HCT116 (cell line): ENCODE measurements around the gene C1QB. TPM values are rescaled to one million over a fixed set of nuclear protein-coding genes. Genes with fewer than 3 reads are reported as not detected.

ENCODE experiments used
- ATAC-seq: fragments of 200-7000 bp; cut with Tn5 transposase; 2 replicates; pipeline ENCODE4 v1.9.1; 2020; ENCODE audit warnings: mild to moderate bottlenecking, moderate library complexity
- BruUV-seq: library from RNA; stranded (reverse); fragments of 400-500 nt; replicated peaks from 2 replicates; lab custom pipeline; 2021; lab: Mats Ljungman, UMichigan
- CTCF ChIA-PET: fragments of 300-600 bp; sonication (Branson Sonifier 250); formaldehyde crosslinking; loops from one replicate; lab custom pipeline; 2021; ENCODE audit warnings: antibody characterized with exemption; lab: Charles Lee
- POLR2A ChIA-PET: fragments of 300-600, 350-600 bp; sonication (Branson Sonifier 250); formaldehyde crosslinking; loops from one replicate; lab custom pipeline; 2021; ENCODE audit warnings: antibody characterized with exemption; lab: Charles Lee
- RAD21 ChIA-PET, 2 experiments: fragments of 300-600 bp; sonication (Branson Sonifier 250); formaldehyde crosslinking; loops; one replicate each; lab custom pipeline; 2023; ENCODE audit warnings: low total read pairs in 2 of 2; ENCODE audit not compliant: uncharacterized antibody in 2 of 2, unreplicated experiment in 2 of 2, low non-redundant PET in 1 of 2; lab: Charles Lee
- DNase-seq: peaks from one replicate; pipeline ENCODE4 v3.0.0-alpha.2; 2010; ENCODE audit warnings: low read depth, low spot score
- H2AFZ ChIP-seq: fragments of 200-600 bp; shearing (Covaris generic), sonication (generic); 2 replicates; pipeline ENCODE4 v1.6.1; 2017; ENCODE audit warnings: low read depth, mixed run types, mixed read lengths, antibody characterized with exemption, low read length; ENCODE audit not compliant: poor library complexity, severe bottlenecking
- H3K27ac ChIP-seq: 2 replicates; pipeline ENCODE4 v1.5.1; 2012; ENCODE audit warnings: low read depth, low read length
- H3K27me3 ChIP-seq: fragments of 200-600 bp; sonication (generic); 2 replicates; pipeline ENCODE4 v1.6.1; 2016; ENCODE audit warnings: mixed run types, low read length, mixed read lengths; ENCODE audit not compliant: insufficient read depth
- H3K36me3 ChIP-seq, 2 experiments: fragments of 200-500 bp in 1 of 2; fragments of 200-600 bp in 1 of 2; sonication (Bioruptor generic) in 1 of 2; sonication (generic) in 1 of 2; 2 replicates each; pipeline versions ENCODE4 v1.5.1 to v1.6.1; 2014 to 2016; ENCODE audit warnings: low read length in 2 of 2, inconsistent platforms in 1 of 2, mixed read lengths in 1 of 2, mixed run types in 1 of 2; ENCODE audit not compliant: insufficient read depth in 2 of 2, control insufficient read depth in 1 of 2
- H3K4me1 ChIP-seq, 2 experiments: fragments of 200-600 bp in 1 of 2; sonication (generic) in 1 of 2; 2 replicates each; pipeline versions ENCODE4 v1.5.1 to v1.6.1; 2012 to 2017; ENCODE audit warnings: low read length in 2 of 2, inconsistent platforms in 1 of 2, mild to moderate bottlenecking in 1 of 2, mixed read lengths in 1 of 2, mixed run types in 1 of 2, moderate library complexity in 1 of 2; ENCODE audit not compliant: insufficient read depth in 2 of 2, control insufficient read depth in 1 of 2
- H3K4me2 ChIP-seq: fragments of 200-600 bp; sonication (generic); 2 replicates; pipeline ENCODE4 v1.6.1; 2017; ENCODE audit warnings: mixed run types, low read length, mixed read lengths
- H3K4me3 ChIP-seq, 2 experiments: fragments of 200-600 bp in 1 of 2; sonication (generic) in 1 of 2; replicated peaks in 1 of 2; 2 replicates each; pipeline ENCODE4 v1.5.1; 2011 to 2016; ENCODE audit warnings: low read length in 2 of 2, control low read depth in 1 of 2, low read depth in 1 of 2, mild to moderate bottlenecking in 1 of 2, mixed read lengths in 1 of 2, mixed run types in 1 of 2
- H3K79me2 ChIP-seq: fragments of 200-600 bp; sonication (generic); 2 replicates; pipeline ENCODE4 v1.6.1; 2017; ENCODE audit warnings: mild to moderate bottlenecking, mixed run types, low read length, moderate library complexity, mixed read lengths; ENCODE audit not compliant: insufficient read depth
- H3K9ac ChIP-seq: fragments of 200-600 bp; sonication (generic); 2 replicates; pipeline ENCODE4 v1.6.1; 2016; ENCODE audit warnings: low read length, mixed read lengths
- H3K9me2 ChIP-seq: fragments of 200-600 bp; sonication (generic), shearing (Covaris generic); 2 replicates; pipeline ENCODE4 v1.6.1; 2017; ENCODE audit warnings: mixed run types, mild to moderate bottlenecking, moderate library complexity; ENCODE audit not compliant: insufficient read depth
- H3K9me3 ChIP-seq, 2 experiments: fragments of 200-500 bp in 1 of 2; fragments of 200-600 bp in 1 of 2; sonication (Bioruptor generic) in 1 of 2; sonication (generic) in 1 of 2; 2 replicates each; pipeline ENCODE4 v1.6.1; 2014 to 2017; ENCODE audit warnings: low read length in 2 of 2, mixed read lengths in 2 of 2, inconsistent platforms in 1 of 2, low read depth in 1 of 2, mild to moderate bottlenecking in 1 of 2, mixed run types in 1 of 2, moderate library complexity in 1 of 2; ENCODE audit not compliant: control insufficient read depth in 1 of 2, insufficient read depth in 1 of 2
- H4K20me1 ChIP-seq: fragments of 200-600 bp; sonication (generic), shearing (Covaris generic); 2 replicates; pipeline ENCODE4 v1.6.1; 2017; ENCODE audit warnings: mixed run types, mild to moderate bottlenecking, moderate library complexity; ENCODE audit not compliant: insufficient read depth
- ATF3 ChIP-seq: IDR thresholded peaks from 2 replicates; pipeline ENCODE4 v1.6.1; 2012
- EZH2 ChIP-seq: fragments of 200-600 bp; sonication (generic); IDR thresholded peaks from 2 replicates; pipeline ENCODE4 v1.6.1; 2017; ENCODE audit warnings: antibody characterized with exemption, mixed run types
- POLR2A ChIP-seq: IDR thresholded peaks from 2 replicates; pipeline ENCODE4 v1.7.0; 2011; ENCODE audit warnings: borderline replicate concordance; ENCODE audit not compliant: insufficient read depth, insufficient read length; ENCODE audit errors: extremely low read depth
- SP1 ChIP-seq: IDR thresholded peaks from 2 replicates; pipeline ENCODE4 v1.6.1; 2012; ENCODE audit warnings: low read depth
- TCF7L2 ChIP-seq: IDR thresholded peaks from 2 replicates; pipeline ENCODE4 v1.7.0; 2011; ENCODE audit warnings: borderline replicate concordance, inconsistent platforms; ENCODE audit not compliant: insufficient read depth, insufficient read length; ENCODE audit errors: extremely low read depth
- intact Hi-C: fragments of 100-400 bp; cut with micrococcal nuclease; formaldehyde crosslinking; loops from 2 replicates; pipeline ENCODE4 v1.10.0; 2022
- total RNA-seq: library from RNA; stranded (reverse); gene quantifications from one replicate; pipeline ENCODE4 v1.2.1, GENCODE V29; 2021; ENCODE audit not compliant: unreplicated experiment
- TF ChIP-seq, protein P1 (sequence below): IDR thresholded peaks from 2 replicates; pipeline ENCODE4 v1.6.1; 2012; ENCODE audit warnings: low read depth

Gene C1QB
- total RNA-seq, 1 experiment from 2014 or later = 0.32 TPM

DNA sequence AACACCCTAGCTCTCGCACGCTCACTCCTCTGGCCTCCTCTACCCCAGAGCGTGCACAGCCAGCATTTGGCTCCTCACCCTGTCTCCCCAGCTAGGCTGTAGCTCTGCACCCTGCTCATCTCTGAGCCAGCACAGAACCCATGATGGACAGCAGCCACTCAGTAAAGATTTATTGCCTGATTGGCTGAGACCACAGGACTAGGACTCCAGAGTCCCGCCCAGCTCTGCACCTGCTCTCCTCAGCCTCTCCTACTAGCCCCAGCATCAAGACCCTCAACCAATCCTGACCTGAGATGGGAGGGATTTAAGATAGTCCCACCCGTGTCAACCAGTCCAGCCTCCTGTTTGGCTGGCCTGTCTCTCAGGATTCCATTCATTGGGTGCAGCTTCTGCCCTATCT is 9.3 kb downstream of the C1QB start:
- intact Hi-C loops = no loop called here

DNA sequence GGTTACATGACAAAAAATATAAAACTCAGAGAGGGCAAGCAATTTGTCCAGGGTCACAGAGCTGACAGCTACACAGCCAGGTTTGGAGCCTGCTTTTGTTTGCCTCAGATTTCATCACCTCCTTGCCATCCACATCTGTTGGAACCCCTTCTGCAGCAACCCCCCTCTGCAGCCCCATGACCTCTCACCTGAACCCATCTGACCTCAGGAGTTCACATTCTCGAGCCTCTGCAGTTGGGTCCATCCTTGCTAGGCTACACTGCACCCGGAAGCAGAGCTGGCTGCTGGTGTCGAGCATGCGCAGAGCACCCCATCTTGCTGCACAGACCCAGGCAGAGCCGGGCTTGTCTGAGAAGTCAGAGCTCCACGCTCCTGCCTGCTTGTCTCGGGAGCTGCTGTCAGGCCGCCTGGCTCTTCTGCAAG is 10.0 kb downstream of the C1QB start:
- no TSS peak for BruUV-seq
- no peak for TF ChIP-seq EZH2
- TF ChIP-seq TCF7L2 = no peak
- TF ChIP-seq, protein P1, sequence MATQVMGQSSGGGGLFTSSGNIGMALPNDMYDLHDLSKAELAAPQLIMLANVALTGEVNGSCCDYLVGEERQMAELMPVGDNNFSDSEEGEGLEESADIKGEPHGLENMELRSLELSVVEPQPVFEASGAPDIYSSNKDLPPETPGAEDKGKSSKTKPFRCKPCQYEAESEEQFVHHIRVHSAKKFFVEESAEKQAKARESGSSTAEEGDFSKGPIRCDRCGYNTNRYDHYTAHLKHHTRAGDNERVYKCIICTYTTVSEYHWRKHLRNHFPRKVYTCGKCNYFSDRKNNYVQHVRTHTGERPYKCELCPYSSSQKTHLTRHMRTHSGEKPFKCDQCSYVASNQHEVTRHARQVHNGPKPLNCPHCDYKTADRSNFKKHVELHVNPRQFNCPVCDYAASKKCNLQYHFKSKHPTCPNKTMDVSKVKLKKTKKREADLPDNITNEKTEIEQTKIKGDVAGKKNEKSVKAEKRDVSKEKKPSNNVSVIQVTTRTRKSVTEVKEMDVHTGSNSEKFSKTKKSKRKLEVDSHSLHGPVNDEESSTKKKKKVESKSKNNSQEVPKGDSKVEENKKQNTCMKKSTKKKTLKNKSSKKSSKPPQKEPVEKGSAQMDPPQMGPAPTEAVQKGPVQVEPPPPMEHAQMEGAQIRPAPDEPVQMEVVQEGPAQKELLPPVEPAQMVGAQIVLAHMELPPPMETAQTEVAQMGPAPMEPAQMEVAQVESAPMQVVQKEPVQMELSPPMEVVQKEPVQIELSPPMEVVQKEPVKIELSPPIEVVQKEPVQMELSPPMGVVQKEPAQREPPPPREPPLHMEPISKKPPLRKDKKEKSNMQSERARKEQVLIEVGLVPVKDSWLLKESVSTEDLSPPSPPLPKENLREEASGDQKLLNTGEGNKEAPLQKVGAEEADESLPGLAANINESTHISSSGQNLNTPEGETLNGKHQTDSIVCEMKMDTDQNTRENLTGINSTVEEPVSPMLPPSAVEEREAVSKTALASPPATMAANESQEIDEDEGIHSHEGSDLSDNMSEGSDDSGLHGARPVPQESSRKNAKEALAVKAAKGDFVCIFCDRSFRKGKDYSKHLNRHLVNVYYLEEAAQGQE = no peak
- no peak for TF ChIP-seq ATF3
- no peaks in the 10 kb centered on the region for H3K4me1 ChIP-seq
- no peak overlapping the region for H2AFZ ChIP-seq
- H4K20me1 ChIP-seq = no peaks in the 10 kb centered on the region
- H3K36me3 ChIP-seq = no peaks in the 10 kb centered on the region
- H3K9me3 ChIP-seq = no peaks in the 10 kb centered on the region
- ChIA-PET CTCF (interaction anchor here (0.9 to 1.5 kb wide), 2 partner anchors 266 to 301 kb away, joined by 3 read pairs; no protein-coding TSS in a partner anchor), RAD21 (no interaction called here), POLR2A (no interaction called here)
- no peak overlapping the region for H3K9ac ChIP-seq
- H3K9me2 ChIP-seq = no peaks in the 10 kb centered on the region
- intact Hi-C loops = no loop called here
- H3K4me3 ChIP-seq = no peak overlapping the region
- no peak overlapping the region for H3K27ac ChIP-seq
- H3K79me2 ChIP-seq = no peaks in the 10 kb centered on the region
- no peak for DNase-seq
- ATAC-seq = no peak
- peaks cover 5% of the 10 kb centered on the region; the same call in 1 of the 2 replicates for H3K27me3 ChIP-seq
- no peak overlapping the region for H3K4me2 ChIP-seq

More for the DNA sequence above, 9.3 kb downstream of the C1QB start:
- POLR2A ChIA-PET = no interaction called here
- Histone ChIP-seq H3K27me3 (no peaks in the 10 kb centered on the region), H3K9ac (no peak overlapping the region), H3K36me3 (no peaks in the 10 kb centered on the region), H3K4me1 (no peaks in the 10 kb centered on the region), H3K9me3 (no peaks in the 10 kb centered on the region), H3K4me2 (no peak overlapping the region), H2AFZ (no peak overlapping the region), H3K27ac (no peak overlapping the region), H3K4me3 (no peak overlapping the region), H4K20me1 (no peaks in the 10 kb centered on the region), H3K79me2 (no peaks in the 10 kb centered on the region), H3K9me2 (no peaks in the 10 kb centered on the region)
- ATAC-seq (peak; percentile 94), DNase-seq (peak; percentile 76)
- no TSS peak for BruUV-seq
- TF ChIP-seq POLR2A (no peak), SP1 (peak; percentile 77)
- CTCF ChIA-PET = interaction anchor here (0.8 to 1.5 kb wide), 3 partner anchors 267 to 302 kb away, joined by 3 read pairs; no protein-coding TSS in a partner anchor
- RAD21 ChIA-PET = no interaction called here
